DOHH2 (cell line): ENCODE results near the gene ERCC4.

Source experiments
- H3F3A ChIP-seq: fragments of 200-600 bp; sonication (generic), shearing (Covaris generic); 2 replicates; pipeline ENCODE4 v1.6.0; 2016; ENCODE audit warnings: antibody characterized with exemption, mild to moderate bottlenecking; ENCODE audit not compliant: control insufficient read depth, insufficient read depth
- H3K27ac ChIP-seq: fragments of 200-600 bp; sonication (generic); 2 replicates; pipeline ENCODE4 v1.5.1; 2014; ENCODE audit warnings: low read depth, mild to moderate bottlenecking, low read length, moderate library complexity
- H3K27me3 ChIP-seq: fragments of 200-600 bp; sonication (generic); 2 replicates; pipeline ENCODE4 v1.6.1; 2014; ENCODE audit warnings: mild to moderate bottlenecking, low read length, mixed read lengths; ENCODE audit not compliant: control insufficient read depth
- H3K36me3 ChIP-seq: fragments of 200-600 bp; sonication (generic); 2 replicates; pipeline ENCODE4 v1.6.1; 2014; ENCODE audit warnings: mild to moderate bottlenecking, low read length, moderate library complexity, mixed read lengths; ENCODE audit not compliant: control insufficient read depth
- H3K4me1 ChIP-seq: fragments of 200-600 bp; sonication (generic); 2 replicates; pipeline ENCODE4 v1.6.1; 2014; ENCODE audit warnings: mild to moderate bottlenecking, low read length, mixed read lengths; ENCODE audit not compliant: control insufficient read depth
- H3K4me2 ChIP-seq: fragments of 200-600 bp; sonication (generic); 2 replicates; pipeline ENCODE4 v1.6.0; 2014; ENCODE audit warnings: mild to moderate bottlenecking, low read length, moderate library complexity
- H3K4me3 ChIP-seq: fragments of 200-600 bp; sonication (generic); 2 replicates; pipeline ENCODE4 v1.5.1; 2014; ENCODE audit warnings: mild to moderate bottlenecking, low read length, mixed read lengths
- H3K79me2 ChIP-seq: fragments of 200-600 bp; sonication (generic); 2 replicates; pipeline ENCODE4 v1.6.1; 2014; ENCODE audit warnings: mild to moderate bottlenecking, low read length, mixed read lengths; ENCODE audit not compliant: control insufficient read depth
- H3K9me2 ChIP-seq: fragments of 200-600 bp; sonication (generic); replicated peaks from 2 replicates; pipeline ENCODE4 v1.6.1; 2014; ENCODE audit warnings: mild to moderate bottlenecking, low read length, mixed read lengths; ENCODE audit not compliant: control insufficient read depth
- H3K9me3 ChIP-seq: fragments of 200-600 bp; sonication (generic); 2 replicates; pipeline ENCODE4 v1.6.1; 2014; ENCODE audit warnings: antibody characterized with exemption, low read length, mixed read lengths; ENCODE audit not compliant: control insufficient read depth, insufficient read depth
- H4K20me1 ChIP-seq: fragments of 200-600 bp; sonication (generic); 2 replicates; pipeline ENCODE4 v1.6.0; 2014; ENCODE audit warnings: low read depth, mild to moderate bottlenecking, antibody characterized with exemption, low read length, moderate library complexity; ENCODE audit not compliant: control insufficient read depth, insufficient read depth
- CTCF ChIP-seq: fragments of 200-600 bp; sonication (generic); IDR thresholded peaks from one replicate; pipeline ENCODE4 v1.5.1; 2014; ENCODE audit warnings: antibody characterized with exemption, mild to moderate bottlenecking, low read depth, low read length; ENCODE audit not compliant: poor library complexity, severe bottlenecking
- EZH2phosphoT487 ChIP-seq: fragments of 200-600 bp; sonication (generic); IDR thresholded peaks from 2 replicates; pipeline ENCODE4 v1.6.1; 2017; ENCODE audit warnings: borderline replicate concordance, mild to moderate bottlenecking, antibody characterized with exemption, low read length, moderate library complexity, mixed read lengths

The ERCC4 gene

GRCh38 chr16:13945744-13946485 lies 26.0 kb downstream of the ERCC4 start:
- TF ChIP-seq EZH2phosphoT487 (no peak), CTCF (no peak)
- H3K4me3 ChIP-seq, result no peak overlapping the region
- H3K36me3 ChIP-seq, result no peaks in the 10 kb centered on the region; the same call in 1 of the 2 replicates
- H3K4me1 ChIP-seq, result peaks cover 9% of the 10 kb centered on the region
- H3K9me2 ChIP-seq, result no peaks in the 10 kb centered on the region
- no peak overlapping the region for H3K27ac ChIP-seq
- no peaks in the 10 kb centered on the region for H4K20me1 ChIP-seq
- 0 out of 2 replicates have a peak, but pooled peaks cover 4% of the 10 kb centered on the region for H3F3A ChIP-seq
- H3K4me2 ChIP-seq, result no peak overlapping the region
- H3K27me3 ChIP-seq, result no peaks in the 10 kb centered on the region
- no peaks in the 10 kb centered on the region for H3K79me2 ChIP-seq
- H3K9me3 ChIP-seq, result no peaks in the 10 kb centered on the region

- Histone ChIP-seq H3K4me3 (no peak overlapping the region), H3F3A (peaks cover 9% of the 10 kb centered on the region; the same call in 1 of the 2 replicates), H4K20me1 (no peaks in the 10 kb centered on the region), H3K4me2 (no peak overlapping the region), H3K4me1 (peaks cover 19% of the 10 kb centered on the region), H3K9me2 (no peaks in the 10 kb centered on the region), H3K9me3 (no peaks in the 10 kb centered on the region), H3K27ac (no peak overlapping the region), H3K36me3 (no peaks in the 10 kb centered on the region; the same call in 1 of the 2 replicates), H3K79me2 (no peaks in the 10 kb centered on the region), H3K27me3 (no peaks in the 10 kb centered on the region)
- TF ChIP-seq EZH2phosphoT487, result no peak
- no peak for TF ChIP-seq CTCF
These were observed 28.1 kb downstream of the ERCC4 start for GRCh38 chr16:13948086-13948485.

GRCh38 chr16:13950821-13951547 lies 31.0 kb downstream of the ERCC4 start:
- Histone ChIP-seq H3K4me2 (peak overlapping the region; percentile 57), H3F3A (peaks cover 9% of the 10 kb centered on the region; the same call in 1 of the 2 replicates), H3K27me3 (no peaks in the 10 kb centered on the region), H3K4me1 (peaks cover 23% of the 10 kb centered on the region), H3K9me2 (no peaks in the 10 kb centered on the region), H3K27ac (no peak overlapping the region), H3K36me3 (no peaks in the 10 kb centered on the region; the same call in 1 of the 2 replicates), H3K79me2 (no peaks in the 10 kb centered on the region), H3K9me3 (no peaks in the 10 kb centered on the region), H4K20me1 (no peaks in the 10 kb centered on the region), H3K4me3 (0 out of 2 replicates have a peak overlapping the region, but pooled peaks have one; percentile 33)
- TF ChIP-seq CTCF (no peak), EZH2phosphoT487 (no peak)
